ENCODE results near the gene RSRC1.
"Not testable (repeated sequence)": the region's sequence is repeated elsewhere in the genome, so short reads cannot be mapped to it uniquely, and the experiment has no call there.

The RSRC1 gene

GRCh38 chr3:158404131-158404718 is 294.3 kb downstream of the RSRC1 start:
- no peak for DNase-seq (ENCODE audit: low spot score)

GRCh38 chr3:158405507-158405906 is 295.6 kb downstream of the RSRC1 start:
- DNase-seq (ENCODE audit: low spot score) = no peak

DNA sequence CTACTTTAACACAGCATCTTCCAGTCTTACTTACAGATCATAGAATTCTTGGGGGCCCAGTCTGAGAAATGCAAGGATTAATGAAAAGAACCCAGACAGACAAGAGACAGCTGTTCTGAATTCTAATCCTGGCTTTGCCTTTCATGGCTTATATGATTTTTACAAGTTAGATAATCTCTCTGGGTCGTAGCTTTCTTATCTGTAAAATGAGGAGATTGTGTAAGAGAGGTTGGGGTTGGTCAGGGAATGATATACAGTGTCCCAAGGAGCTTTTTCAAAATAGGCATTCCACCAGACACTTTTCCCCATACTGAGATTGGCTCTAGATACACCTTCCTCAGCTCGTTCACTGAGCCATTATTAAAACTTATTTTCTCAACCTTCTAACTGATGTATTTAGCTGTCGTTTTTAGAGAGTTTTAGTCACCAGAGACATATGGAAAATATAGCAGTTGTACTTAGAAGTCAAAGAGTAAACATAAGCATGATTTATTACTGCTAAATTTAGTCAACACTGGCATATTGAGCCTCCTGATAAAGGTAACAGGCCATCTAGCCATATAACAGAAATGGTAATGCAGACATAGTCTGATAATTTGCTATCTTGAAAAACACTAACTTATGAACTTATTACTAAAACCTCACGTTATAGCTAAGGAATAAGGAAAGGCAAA is 298.1 kb downstream of the RSRC1 start:
- DNase-seq (ENCODE audit: low spot score) = no peak

DNA sequence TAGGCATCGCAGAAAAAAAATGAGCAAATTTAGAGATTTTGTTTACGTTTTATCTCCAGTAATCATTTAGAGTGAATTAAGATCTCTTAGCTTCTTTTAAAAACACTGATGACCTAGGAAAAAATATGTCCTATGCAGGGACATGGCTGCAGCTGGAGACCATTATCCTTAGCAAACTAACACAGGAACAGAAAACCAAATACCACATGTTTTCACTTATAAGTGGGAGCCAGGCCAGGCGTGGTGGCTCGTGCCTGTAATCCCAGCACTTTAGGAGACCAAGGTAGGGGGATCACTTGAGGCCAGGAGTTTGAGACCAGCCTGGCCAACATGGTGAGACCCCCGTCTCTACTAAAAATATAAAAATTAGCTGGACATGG is 298.6 kb downstream of the RSRC1 start:
- not testable (repeated sequence) for DNase-seq (ENCODE audit: low spot score)

DNA sequence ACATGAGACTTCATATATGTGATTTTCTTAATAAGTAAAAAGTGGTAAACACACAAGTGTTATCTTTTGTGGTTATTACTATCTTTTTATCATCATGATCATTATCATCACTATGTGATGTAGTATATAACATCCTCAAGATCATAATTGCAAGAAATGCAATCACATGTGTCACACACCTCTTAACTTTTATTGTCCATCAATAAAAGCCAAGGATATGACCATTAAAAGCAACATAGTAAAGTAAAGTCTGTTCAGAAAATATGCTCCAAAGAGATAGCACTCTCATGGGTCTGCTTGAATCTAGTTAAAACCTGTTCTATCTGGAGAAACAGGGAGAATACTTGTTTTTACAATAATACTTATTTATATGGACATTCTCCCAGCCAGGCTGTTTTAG is 308.1 kb downstream of the RSRC1 start:
- no peak for DNase-seq (ENCODE audit: low spot score)

DNA sequence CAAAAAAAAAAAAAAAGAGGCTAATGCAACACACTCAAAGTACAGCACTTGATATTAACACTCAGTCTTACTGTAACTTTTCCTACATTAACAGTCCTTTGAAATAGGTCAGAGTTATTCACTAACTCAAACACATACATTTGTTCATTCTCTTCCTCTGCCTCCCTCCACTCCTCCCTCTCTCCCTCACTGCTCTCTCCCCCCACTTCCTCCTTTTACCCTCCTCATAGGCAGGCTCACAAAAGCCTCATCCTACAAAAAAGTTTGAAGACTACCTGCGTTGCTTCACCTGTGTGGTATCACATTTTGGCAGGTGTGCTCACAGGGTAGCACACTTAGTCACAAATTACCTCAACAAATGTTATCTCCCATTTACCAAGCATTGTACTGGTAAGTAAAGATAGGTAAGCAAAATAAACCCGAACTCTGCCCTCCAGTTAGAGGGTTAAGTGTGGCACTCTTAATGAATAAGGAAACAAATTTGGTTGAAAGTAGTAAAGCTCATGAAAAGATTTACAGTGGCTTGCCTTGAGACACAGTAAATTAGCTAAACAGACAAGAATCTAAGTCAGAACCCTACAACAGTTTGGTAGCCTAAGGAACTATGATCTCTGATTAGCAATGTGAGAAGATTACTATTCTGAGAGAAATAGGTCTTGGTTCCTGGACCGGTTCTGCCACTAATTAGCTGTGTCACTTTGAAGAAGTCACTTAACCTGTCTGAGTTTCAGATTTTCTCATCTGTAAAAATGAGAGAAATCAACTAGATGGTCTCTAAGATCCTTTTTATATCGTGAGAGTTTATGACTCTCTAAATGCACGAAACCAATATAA is 310.1 kb downstream of the RSRC1 start:
- DNase-seq (ENCODE audit: low spot score) = no peak

DNA sequence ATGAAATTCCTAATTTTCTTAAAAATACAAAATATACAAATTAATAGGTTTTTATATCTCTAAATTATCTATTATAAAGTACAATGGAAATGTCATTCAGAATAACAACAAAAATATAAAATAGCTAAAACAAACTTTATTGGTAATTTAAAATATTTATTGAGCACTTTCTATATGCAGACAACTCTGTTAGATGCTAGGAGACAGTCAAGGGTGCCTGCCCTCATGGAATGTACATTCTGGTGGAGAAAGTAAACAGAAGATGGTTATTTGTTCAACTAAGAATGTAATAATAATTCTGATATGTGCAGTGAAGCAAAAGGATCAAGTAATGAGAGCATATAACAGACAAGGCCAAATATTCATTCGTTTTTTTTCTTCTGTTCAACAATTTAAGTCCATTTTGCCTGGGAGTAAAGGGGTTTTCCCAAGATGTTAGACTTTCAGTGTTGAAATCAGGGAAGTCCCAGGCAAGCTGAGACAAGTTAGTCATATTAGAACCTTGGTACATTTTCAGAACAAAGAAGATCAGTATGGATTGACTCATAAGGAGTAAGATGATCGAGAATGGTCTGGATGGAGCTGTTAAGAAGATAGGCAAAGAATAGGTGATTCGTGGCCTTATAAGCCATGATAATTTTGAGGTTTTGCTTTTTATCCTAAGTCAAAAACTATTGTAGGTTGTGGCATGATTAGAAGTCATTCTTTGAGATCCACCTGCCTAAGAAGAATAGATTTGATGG is 310.9 kb downstream of the RSRC1 start:
- DNase-seq (ENCODE audit: low spot score) = no peak

- no peak for DNase-seq (ENCODE audit: low spot score)
Observed at GRCh38 chr3:158430448-158430847, 320.6 kb downstream of the RSRC1 start.

- no peak for DNase-seq (ENCODE audit: low spot score)
Observed at GRCh38 chr3:158430968-158431367, 321.1 kb downstream of the RSRC1 start.

- DNase-seq (ENCODE audit: low spot score) = no peak
Observed at GRCh38 chr3:158431829-158432228, 321.9 kb downstream of the RSRC1 start.

DNA sequence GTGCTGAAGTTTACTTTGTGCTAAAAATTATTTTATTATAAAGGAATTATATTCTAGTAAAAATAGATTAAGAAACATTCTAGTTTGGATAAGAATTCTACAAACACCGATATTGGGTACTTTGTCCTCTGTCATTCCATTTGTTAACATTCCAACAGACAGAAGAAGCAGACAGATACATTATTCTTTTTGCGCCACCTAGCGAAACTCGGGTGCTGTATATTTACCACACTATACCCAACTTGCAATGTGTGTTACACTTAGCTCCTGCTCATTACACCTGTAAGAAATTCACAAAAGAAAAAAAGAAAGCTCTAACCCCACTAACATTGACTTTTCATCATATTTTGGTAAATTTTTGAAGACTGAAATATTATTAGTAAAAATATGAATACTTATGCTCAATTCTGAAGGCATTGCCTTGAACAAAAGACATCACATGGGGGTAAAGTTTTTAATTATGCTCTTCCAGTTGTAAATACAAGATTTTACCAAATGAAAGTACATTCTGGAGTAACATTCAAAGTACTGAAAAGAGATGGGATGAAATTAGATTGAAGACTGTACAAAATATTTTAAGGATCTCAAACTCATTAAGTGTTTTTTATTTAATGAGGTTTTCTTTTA is 324.6 kb downstream of the RSRC1 start:
- DNase-seq (ENCODE audit: low spot score) = peak; percentile 73

DNA sequence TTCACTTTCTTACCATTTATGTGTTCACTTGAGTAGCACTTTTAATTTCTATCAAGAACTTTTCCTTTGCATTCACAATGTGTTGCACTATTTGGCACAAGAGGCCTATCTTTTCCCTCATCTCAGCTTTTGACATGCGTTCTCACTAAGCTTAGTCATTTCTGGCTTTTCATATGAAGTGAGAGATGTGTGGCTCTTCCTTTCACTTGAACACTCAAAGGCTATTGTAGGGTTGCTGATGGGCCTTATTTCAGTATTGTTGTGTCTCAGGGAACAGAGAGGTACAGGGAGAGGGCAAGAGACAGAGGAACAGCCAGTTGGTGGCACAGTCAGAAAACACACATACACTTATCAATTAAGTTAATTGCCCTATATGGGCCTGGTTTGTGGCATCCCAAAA is 333.7 kb downstream of the RSRC1 start:
- DNase-seq (ENCODE audit: low spot score) = no peak

DNA sequence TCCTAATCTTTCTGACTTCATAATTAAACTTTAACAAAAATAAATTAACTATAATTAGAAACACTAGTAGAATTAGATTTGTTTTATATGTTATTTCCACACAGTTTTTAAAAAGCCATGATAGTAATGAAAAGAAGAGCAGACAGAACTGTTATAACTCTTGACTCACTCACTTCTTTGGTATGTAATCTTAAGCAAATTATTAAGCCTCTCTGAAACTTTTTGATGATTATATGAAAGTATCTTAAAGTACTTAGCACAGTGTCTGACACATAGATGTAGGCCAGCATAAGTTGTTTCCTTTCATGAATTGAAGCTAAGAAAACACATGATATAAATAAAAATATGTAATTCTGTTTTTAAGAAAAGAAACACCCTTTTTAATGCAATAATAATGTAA is 337.5 kb downstream of the RSRC1 start:
- DNase-seq (ENCODE audit: low spot score) = no peak

DNA sequence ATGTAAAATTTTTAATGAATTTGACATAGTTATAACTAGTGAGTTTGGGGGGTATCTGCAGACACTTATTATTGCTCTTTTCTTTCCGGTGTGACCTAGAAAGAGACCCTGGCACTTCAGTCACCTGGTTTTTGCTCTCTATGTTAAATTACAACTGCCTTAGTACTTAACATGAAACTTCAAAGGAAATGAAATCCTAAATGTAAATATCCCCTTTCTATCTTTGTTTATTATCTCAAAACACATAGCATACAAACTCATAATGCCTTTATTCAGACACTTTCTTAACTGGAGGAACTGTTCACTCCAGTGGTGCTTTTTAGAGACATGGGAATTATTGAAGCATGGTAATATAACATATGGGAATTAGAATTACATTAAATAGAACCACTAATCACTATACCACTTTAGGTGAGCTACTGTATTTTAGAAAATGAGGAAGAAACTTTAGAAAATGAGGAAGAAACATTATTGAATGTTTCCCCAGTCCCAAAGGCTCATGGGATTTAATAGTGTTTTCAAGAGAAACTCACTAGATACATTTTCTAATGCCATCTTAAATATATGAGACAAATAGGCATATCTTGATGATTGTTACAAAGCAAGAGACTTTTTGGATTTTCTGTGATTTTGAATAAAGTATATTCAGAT is 341.6 kb downstream of the RSRC1 start:
- DNase-seq (ENCODE audit: low spot score) = no peak

DNA sequence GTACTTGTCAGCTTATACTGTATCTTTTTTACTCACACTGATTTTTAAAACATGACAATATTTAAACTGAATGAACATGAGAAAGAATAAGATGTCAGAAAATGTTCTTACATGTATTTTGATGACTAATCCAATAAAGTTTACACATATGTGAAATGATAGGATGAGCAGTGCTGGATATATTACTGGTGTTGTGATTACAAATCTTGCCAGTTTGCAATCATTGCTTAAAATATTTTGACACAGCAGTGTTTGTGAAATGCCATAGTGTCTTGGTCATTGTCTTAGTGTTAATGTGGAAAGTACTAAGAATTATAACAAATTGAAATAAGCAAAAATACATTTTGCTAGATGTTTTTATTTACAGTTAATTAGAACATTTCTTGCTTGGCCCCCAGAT is 342.4 kb downstream of the RSRC1 start:
- DNase-seq (ENCODE audit: low spot score) = no peak

DNA sequence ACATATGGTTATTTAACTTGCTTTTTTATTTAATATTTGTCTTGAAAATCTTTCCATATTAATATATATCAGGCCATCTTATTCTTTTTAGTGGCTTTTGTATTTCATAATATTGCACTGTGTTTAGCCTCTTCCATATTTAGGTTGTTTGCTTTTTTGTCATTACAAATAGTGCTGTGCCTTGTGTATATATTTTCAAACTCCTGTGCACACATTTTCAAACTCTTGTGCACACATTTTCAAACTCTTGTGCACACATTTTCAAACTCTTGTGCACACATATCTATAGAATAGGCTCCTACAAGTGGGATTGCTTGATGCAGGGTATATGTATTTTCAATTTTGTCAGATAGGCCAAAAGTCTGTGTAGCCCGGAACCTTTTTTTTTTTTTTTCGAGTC is 343.1 kb downstream of the RSRC1 start:
- no peak for DNase-seq (ENCODE audit: low spot score)

DNA sequence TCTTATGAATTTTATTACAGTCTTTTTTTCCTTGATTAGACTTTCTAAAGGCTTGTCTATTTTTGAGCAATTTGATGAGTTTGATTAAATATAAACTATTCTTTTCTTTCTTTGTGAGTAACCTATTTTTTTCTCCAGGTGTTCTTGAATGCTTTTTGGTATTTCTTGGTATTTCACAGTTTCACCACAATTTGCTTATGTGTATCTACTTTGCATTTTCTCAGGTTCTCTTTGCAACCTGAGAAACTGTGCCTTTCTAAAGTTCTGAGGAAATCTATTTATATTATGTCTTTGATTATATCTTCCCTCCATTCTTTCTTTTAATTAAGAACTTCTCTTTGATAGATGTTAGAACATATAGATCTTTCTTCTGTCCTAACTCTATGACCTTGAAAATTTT is 344.0 kb downstream of the RSRC1 start:
- DNase-seq (ENCODE audit: low spot score) = no peak

GRCh38 chr3:158455406-158455805 is 345.5 kb downstream of the RSRC1 start:
- DNase-seq (ENCODE audit: low spot score) = no peak

GRCh38 chr3:158456114-158456513 is 346.2 kb downstream of the RSRC1 start:
- DNase-seq (ENCODE audit: low spot score) = no peak

GRCh38 chr3:158458464-158458863 is 348.6 kb downstream of the RSRC1 start:
- DNase-seq (ENCODE audit: low spot score) = no peak

DNA sequence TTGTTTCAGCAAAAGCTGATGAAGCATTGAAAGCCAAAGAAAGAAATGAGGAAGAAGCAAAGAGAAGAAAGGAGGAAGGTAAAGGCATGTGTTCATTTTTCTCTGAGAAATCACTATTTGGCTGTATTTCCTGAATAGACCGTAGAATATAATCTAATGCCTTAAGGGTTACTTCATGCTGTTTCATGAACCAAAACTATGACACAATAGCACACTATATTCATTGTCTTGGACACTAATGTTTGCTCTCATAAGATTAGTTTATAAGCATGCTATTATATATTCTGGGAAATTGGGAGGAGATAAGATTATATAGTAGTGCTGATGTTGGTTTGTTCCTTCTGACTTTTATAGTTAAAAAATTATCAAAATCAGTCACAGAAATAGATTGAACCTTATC is 351.0 kb downstream of the RSRC1 start:
- no peak for DNase-seq (ENCODE audit: low spot score)

DNA sequence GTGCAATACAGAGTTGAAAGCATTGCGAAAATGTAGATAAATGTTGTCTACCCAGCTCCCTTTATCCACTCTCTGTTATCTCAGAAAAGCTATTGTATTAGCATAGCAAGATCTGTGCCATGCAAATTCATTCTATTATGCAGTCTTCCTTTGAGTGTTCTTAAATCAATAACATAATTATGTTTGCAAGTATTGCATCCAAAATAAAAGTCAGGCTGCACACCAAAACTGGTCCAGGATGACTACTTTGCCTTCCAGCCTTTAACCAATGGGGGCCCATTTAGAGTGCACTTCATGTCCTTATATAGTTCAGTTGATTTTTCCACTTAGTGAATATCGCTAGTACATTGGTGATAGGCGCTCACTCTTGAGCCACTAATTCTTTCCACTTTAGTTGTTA is 353.7 kb downstream of the RSRC1 start:
- no peak for DNase-seq (ENCODE audit: low spot score)

Data from hematopoietic multipotent progenitor cell treated with erythropoietin and hydrocortisone succinate and interleukin-3 and kit ligand, for 17 days (in vitro differentiated cells).